SK-N-SH treated with all-trans-retinoic acid at 6 μM for 48 hours (cell line): ENCODE measurements around the gene GAP43.

Experiments used
- ARNTL ChIP-seq: fragments of 450-650 bp; formaldehyde crosslinking; IDR thresholded peaks from 2 replicates; pipeline ENCODE4 v1.5.0; 2020; ENCODE audit warnings: low read depth, mild to moderate bottlenecking, moderate library complexity, borderline replicate concordance
- CREB5 ChIP-seq: fragments of 250-450 bp; sonication (Bioruptor Pico); IDR thresholded peaks from 2 replicates; pipeline ENCODE4 v1.5.1; 2020; ENCODE audit warnings: low read depth, mild to moderate bottlenecking, moderate library complexity
- ESRRG ChIP-seq: fragments of 250-450 bp; sonication (Bioruptor Pico); IDR thresholded peaks from 2 replicates; pipeline ENCODE4 v1.6.1; 2021; ENCODE audit warnings: mild to moderate bottlenecking
- GLIS3 ChIP-seq: fragments of 250-450 bp; sonication (Bioruptor Pico); IDR thresholded peaks from 2 replicates; pipeline ENCODE4 v1.5.0; 2020; ENCODE audit warnings: mild to moderate bottlenecking, moderate library complexity
- RARB ChIP-seq: fragments of 250-450 bp; sonication (Bioruptor Pico); IDR thresholded peaks from 2 replicates; pipeline ENCODE4 v1.8.0; 2021; ENCODE audit warnings: mild to moderate bottlenecking, moderate library complexity
- SNAI2 ChIP-seq: fragments of 250-450 bp; sonication (Bioruptor Pico); IDR thresholded peaks from 2 replicates; pipeline ENCODE4 v1.5.0; 2020; ENCODE audit warnings: mild to moderate bottlenecking, moderate library complexity
- ZFP30 ChIP-seq: fragments of 450-650 bp; formaldehyde crosslinking; IDR thresholded peaks from 2 replicates; pipeline ENCODE4 v1.5.0; 2022; ENCODE audit warnings: mild to moderate bottlenecking, moderate library complexity

GRCh38 chr3:115616461-115616860 lies 6.8 kb upstream of the GAP43 start:
- no peak for TF ChIP-seq RARB
- no peak for TF ChIP-seq GLIS3 (CRISPR knock-in tag)
- TF ChIP-seq ARNTL (CRISPR knock-in tag): no peak
- TF ChIP-seq ZFP30 (CRISPR knock-in tag): no peak
- TF ChIP-seq SNAI2 (CRISPR knock-in tag): no peak
- TF ChIP-seq CREB5 (CRISPR knock-in tag): no peak
- no peak for TF ChIP-seq ESRRG
